ENCODE results near the gene NRM.

The NRM gene

DNA sequence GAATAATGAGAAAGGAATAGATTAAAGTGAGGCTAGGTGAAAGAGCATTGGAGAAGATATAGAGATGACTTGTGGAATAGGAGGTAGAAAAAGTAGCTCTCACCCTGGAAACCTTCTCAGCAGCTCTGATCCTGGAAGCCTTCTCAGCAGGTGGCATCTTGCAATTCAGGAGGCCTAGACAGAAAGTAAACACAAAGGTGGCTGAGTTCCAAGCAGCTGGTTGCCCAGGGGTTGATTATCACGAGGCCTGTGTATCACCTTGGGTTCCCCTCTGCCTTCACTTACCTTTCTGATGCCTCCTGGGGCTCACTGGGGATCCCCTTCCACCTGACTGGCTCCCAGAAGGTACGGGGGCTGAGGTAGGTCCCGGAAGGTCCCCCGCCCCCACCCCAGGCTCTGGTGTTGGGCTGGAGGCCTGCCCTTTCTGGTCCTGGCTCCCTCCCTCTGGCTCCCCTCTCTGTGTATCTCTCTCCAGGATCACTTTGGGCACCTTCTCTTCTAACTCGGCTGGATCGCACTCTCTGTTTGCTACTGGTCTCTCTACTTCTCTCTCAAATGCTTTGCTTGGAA, 16.6 kb upstream of the NRM start:
- TF ChIP-seq, protein P1, sequence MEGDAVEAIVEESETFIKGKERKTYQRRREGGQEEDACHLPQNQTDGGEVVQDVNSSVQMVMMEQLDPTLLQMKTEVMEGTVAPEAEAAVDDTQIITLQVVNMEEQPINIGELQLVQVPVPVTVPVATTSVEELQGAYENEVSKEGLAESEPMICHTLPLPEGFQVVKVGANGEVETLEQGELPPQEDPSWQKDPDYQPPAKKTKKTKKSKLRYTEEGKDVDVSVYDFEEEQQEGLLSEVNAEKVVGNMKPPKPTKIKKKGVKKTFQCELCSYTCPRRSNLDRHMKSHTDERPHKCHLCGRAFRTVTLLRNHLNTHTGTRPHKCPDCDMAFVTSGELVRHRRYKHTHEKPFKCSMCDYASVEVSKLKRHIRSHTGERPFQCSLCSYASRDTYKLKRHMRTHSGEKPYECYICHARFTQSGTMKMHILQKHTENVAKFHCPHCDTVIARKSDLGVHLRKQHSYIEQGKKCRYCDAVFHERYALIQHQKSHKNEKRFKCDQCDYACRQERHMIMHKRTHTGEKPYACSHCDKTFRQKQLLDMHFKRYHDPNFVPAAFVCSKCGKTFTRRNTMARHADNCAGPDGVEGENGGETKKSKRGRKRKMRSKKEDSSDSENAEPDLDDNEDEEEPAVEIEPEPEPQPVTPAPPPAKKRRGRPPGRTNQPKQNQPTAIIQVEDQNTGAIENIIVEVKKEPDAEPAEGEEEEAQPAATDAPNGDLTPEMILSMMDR (conservative IDR thresholded peaks at IDR 0.05; ENCODE audit: low read length), result no peak
- no peak for DNase-seq (ENCODE audit: low read depth)

DNA sequence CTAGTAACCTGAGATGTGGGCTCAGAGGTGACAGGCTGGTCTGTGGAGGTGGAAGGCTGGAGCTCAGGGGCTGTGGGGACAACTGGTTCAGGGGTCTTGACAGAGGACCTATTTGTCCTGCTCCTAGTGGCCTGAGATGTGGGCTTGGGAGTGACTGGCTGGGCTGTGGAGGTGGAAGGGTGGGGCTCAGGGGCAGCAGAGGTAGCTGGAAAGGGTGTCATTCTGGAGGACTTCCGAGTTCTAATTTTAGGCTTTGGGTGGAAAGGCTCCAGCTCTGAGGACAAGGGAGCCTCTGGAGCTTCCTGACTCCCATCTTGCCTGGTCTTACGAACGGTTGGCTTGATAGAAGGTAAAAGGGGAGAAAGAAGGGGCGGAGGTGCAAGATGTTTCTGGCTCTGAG, 14.8 kb upstream of the NRM start:
- no peak overlapping the region for H3K4me3 ChIP-seq (ENCODE audit: low read length)
- TF ChIP-seq, protein P1 (conservative IDR thresholded peaks at IDR 0.05; ENCODE audit: low read length), result no peak
- no peak for DNase-seq (ENCODE audit: low read depth)

More for the DNA sequence above, 16.6 kb upstream of the NRM start:
- no peak overlapping the region for H3K4me3 ChIP-seq (ENCODE audit: low read length)

- no peak overlapping the region for H3K4me3 ChIP-seq (ENCODE audit: low read length)
- TF ChIP-seq, protein P1 (conservative IDR thresholded peaks at IDR 0.05; ENCODE audit: low read length), result no peak
- DNase-seq (ENCODE audit: low read depth), result no peak
These were observed 13.0 kb upstream of the NRM start for GRCh38 chr6:30703821-30704220.

- TF ChIP-seq, protein P1 (conservative IDR thresholded peaks at IDR 0.05; ENCODE audit: low read length), result no peak
These were observed 12.2 kb upstream of the NRM start for GRCh38 chr6:30703011-30703410.

GRCh38 chr6:30700340-30700739, 9.6 kb upstream of the NRM start:
- no peak for DNase-seq (ENCODE audit: low read depth)
- H3K4me3 ChIP-seq (ENCODE audit: low read length), result no peak overlapping the region
- TF ChIP-seq, protein P1 (conservative IDR thresholded peaks at IDR 0.05; ENCODE audit: low read length), result no peak

More at GRCh38 chr6:30703011-30703410, 12.2 kb upstream of the NRM start:
- no peak overlapping the region for H3K4me3 ChIP-seq (ENCODE audit: low read length)
- DNase-seq (ENCODE audit: low read depth), result no peak

DNA sequence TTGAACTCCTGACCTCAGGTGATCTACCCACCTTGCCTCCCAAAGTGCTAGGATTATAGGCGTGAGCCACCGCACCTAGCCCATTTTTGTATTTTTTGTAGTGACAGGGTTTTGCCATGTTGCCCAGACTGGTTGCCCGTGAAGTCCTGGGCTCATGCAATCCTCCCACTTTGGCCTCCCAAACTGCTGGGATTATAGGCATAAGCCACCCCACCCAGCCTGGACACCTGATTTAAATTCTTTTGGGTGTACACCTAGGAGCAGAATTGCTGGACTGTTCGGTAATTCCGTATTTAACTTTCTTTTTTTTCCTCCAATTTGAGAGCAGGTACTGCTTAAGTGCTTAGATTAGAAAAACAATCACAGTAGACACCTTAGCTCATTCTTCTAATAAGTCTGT, 5.6 kb upstream of the NRM start:
- H3K4me3 ChIP-seq (ENCODE audit: low read length), result no peak overlapping the region
- DNase-seq (ENCODE audit: low read depth), result no peak
- TF ChIP-seq, protein P1 (conservative IDR thresholded peaks at IDR 0.05; ENCODE audit: low read length), result no peak

DNA sequence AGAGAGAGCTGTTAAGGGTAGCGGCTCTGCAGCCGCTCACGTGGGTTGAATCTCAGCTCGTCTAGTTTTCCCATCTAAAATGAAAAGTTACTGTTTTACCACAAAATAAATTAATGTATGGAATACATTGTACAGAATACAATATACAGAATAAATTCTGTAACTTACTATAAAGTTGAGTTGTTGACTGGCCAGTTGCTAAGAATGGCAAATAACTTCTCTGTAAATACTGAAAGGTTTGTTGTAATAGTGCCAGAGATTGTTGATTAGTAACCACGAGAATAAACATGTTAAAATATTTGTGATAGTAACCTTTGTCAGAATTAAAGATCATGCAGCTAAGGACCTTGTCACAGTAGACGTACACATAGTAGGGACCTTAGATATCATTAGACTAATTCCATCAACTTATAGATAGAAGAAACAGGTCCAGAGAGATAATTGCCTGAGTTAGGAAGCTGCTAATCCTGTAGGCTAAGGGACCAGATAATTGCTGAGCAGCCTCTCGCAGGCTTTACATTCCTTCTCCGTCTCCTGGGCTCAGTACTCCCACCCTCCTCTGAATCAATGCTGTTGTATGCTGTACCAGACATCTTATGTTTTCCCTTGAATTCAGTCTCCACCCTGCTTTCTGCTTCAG, 544 bp upstream of the NRM start:
- TF ChIP-seq, protein P1 (conservative IDR thresholded peaks at IDR 0.05; ENCODE audit: low read length), result no peak
- DNase-seq (ENCODE audit: low read depth), result no peak
- H3K4me3 ChIP-seq (ENCODE audit: low read length), result peak overlapping the region; percentile 44
